Measurements from ENCODE around the gene POLR3GL.

DNA sequence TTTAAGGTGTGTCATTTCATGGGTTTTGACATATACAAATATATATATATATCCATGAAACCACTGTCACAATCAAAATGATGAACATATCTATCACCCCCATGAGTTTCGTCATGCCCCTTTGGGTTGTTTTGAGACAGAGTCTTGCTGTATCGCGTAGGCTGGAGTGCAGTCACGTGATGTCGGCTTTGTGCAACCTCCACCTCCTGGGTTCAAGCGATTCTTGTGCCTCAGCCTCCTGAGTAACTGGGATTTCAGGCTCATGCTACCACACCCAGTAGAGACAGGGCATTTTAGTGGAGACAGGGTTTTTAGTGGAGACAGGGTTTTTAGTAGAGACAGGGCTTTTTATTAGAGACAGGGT lies 49.1 kb downstream of the POLR3GL start:
- TF ChIP-seq, protein P1, sequence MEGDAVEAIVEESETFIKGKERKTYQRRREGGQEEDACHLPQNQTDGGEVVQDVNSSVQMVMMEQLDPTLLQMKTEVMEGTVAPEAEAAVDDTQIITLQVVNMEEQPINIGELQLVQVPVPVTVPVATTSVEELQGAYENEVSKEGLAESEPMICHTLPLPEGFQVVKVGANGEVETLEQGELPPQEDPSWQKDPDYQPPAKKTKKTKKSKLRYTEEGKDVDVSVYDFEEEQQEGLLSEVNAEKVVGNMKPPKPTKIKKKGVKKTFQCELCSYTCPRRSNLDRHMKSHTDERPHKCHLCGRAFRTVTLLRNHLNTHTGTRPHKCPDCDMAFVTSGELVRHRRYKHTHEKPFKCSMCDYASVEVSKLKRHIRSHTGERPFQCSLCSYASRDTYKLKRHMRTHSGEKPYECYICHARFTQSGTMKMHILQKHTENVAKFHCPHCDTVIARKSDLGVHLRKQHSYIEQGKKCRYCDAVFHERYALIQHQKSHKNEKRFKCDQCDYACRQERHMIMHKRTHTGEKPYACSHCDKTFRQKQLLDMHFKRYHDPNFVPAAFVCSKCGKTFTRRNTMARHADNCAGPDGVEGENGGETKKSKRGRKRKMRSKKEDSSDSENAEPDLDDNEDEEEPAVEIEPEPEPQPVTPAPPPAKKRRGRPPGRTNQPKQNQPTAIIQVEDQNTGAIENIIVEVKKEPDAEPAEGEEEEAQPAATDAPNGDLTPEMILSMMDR (IDR thresholded peaks at IDR 0.05; ENCODE audit: low read depth, low read length): no peak
- TF ChIP-seq POLR2A (IDR thresholded peaks at IDR 0.05; ENCODE audit: extremely low read depth, insufficient read length) (no peak), MYC (IDR thresholded peaks at IDR 0.05; ENCODE audit: low read depth, low read length) (no peak)
- TF ChIP-seq, protein P2, sequence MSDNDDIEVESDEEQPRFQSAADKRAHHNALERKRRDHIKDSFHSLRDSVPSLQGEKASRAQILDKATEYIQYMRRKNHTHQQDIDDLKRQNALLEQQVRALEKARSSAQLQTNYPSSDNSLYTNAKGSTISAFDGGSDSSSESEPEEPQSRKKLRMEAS (IDR thresholded peaks at IDR 0.05; ENCODE audit: low read depth, low read length): no peak
